NK-92 (cell line): Measurements from ENCODE around the gene CAMK2A.

ENCODE experiments used
- DNase-seq: peaks from one replicate; lab custom pipeline; 2025; ENCODE audit not compliant: unreplicated experiment; lab: John Stamatoyannopoulos, UW

Gene CAMK2A

GRCh38 chr5:150214289-150214688, 75.3 kb downstream of the CAMK2A start:
- DNase-seq, result no peak

- no peak for DNase-seq
These were observed 76.0 kb downstream of the CAMK2A start for GRCh38 chr5:150213530-150213929.

- DNase-seq, result no peak
These were observed 78.2 kb downstream of the CAMK2A start for GRCh38 chr5:150211156-150212030.

- DNase-seq, result no peak
These were observed 78.9 kb downstream of the CAMK2A start for GRCh38 chr5:150210644-150211043.

- no peak for DNase-seq
These were observed 80.4 kb downstream of the CAMK2A start for GRCh38 chr5:150209099-150209635.

GRCh38 chr5:150208187-150209098, 81.1 kb downstream of the CAMK2A start:
- no peak for DNase-seq

- no peak for DNase-seq
These were observed 82.8 kb downstream of the CAMK2A start for GRCh38 chr5:150206779-150207115.

GRCh38 chr5:150206098-150206778, 83.3 kb downstream of the CAMK2A start:
- no peak for DNase-seq

- no peak for DNase-seq
These were observed 85.0 kb downstream of the CAMK2A start for GRCh38 chr5:150204590-150204960.

GRCh38 chr5:150203832-150204589, 85.6 kb downstream of the CAMK2A start:
- DNase-seq, result no peak

- DNase-seq, result no peak
These were observed 87.1 kb downstream of the CAMK2A start for GRCh38 chr5:150202501-150202900.

GRCh38 chr5:150197476-150197875, 92.1 kb downstream of the CAMK2A start:
- no peak for DNase-seq

GRCh38 chr5:150196986-150197385, 92.6 kb downstream of the CAMK2A start:
- DNase-seq, result no peak

GRCh38 chr5:150196514-150196913, 93.1 kb downstream of the CAMK2A start:
- no peak for DNase-seq

GRCh38 chr5:150195736-150196485, 93.7 kb downstream of the CAMK2A start:
- no peak for DNase-seq

GRCh38 chr5:150192462-150192861, 97.1 kb downstream of the CAMK2A start:
- DNase-seq, result no peak

- DNase-seq, result no peak
These were observed 98.6 kb downstream of the CAMK2A start for GRCh38 chr5:150190987-150191386.

- no peak for DNase-seq
These were observed 99.0 kb downstream of the CAMK2A start for GRCh38 chr5:150190503-150190979.

- no peak for DNase-seq
These were observed 99.7 kb downstream of the CAMK2A start, which contains the start of gene SLC6A7 for GRCh38 chr5:150189728-150190502. TSS of gene SLC6A7 (plus strand) at chr5:150190062. CDS start at chr5:150190328, 266 bp downstream.
